Panc1 (cell line): ENCODE data around the gene NCK2.

ENCODE experiments used
- CTCF ChIP-seq: fragments of 450-650 bp; IDR thresholded peaks from 2 replicates; pipeline ENCODE4 v1.5.1; 2017; ENCODE audit warnings: mild to moderate bottlenecking
- SIN3A ChIP-seq: IDR thresholded peaks from 2 replicates; pipeline ENCODE4 v1.6.1; 2012; ENCODE audit warnings: low read depth, mild to moderate bottlenecking, low read length, moderate library complexity, borderline replicate concordance; ENCODE audit not compliant: insufficient read depth
- TF ChIP-seq, protein P1 (sequence below), 2 experiments: IDR thresholded peaks; 2 replicates each; pipeline ENCODE4 v1.6.1; 2011 to 2012; ENCODE audit warnings: low read depth in 2 of 2, control low read depth in 1 of 2, low read length in 1 of 2, mild to moderate bottlenecking in 1 of 2, moderate library complexity in 1 of 2; ENCODE audit not compliant: insufficient read depth in 1 of 2

GRCh38 chr2:105890856-105891255 is 146.1 kb downstream of the NCK2 start:
- TF ChIP-seq CTCF (no peak), SIN3A (no peak)
- TF ChIP-seq, protein P1, sequence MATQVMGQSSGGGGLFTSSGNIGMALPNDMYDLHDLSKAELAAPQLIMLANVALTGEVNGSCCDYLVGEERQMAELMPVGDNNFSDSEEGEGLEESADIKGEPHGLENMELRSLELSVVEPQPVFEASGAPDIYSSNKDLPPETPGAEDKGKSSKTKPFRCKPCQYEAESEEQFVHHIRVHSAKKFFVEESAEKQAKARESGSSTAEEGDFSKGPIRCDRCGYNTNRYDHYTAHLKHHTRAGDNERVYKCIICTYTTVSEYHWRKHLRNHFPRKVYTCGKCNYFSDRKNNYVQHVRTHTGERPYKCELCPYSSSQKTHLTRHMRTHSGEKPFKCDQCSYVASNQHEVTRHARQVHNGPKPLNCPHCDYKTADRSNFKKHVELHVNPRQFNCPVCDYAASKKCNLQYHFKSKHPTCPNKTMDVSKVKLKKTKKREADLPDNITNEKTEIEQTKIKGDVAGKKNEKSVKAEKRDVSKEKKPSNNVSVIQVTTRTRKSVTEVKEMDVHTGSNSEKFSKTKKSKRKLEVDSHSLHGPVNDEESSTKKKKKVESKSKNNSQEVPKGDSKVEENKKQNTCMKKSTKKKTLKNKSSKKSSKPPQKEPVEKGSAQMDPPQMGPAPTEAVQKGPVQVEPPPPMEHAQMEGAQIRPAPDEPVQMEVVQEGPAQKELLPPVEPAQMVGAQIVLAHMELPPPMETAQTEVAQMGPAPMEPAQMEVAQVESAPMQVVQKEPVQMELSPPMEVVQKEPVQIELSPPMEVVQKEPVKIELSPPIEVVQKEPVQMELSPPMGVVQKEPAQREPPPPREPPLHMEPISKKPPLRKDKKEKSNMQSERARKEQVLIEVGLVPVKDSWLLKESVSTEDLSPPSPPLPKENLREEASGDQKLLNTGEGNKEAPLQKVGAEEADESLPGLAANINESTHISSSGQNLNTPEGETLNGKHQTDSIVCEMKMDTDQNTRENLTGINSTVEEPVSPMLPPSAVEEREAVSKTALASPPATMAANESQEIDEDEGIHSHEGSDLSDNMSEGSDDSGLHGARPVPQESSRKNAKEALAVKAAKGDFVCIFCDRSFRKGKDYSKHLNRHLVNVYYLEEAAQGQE (IDR thresholded peaks at IDR 0.05; ENCODE audit: insufficient read depth in 1 of 2, low read depth in 2 of 2, low read length in 1 of 2) = no peak
